Limb (tissue), 2 donors: ENCODE measurements around the gene UBE2G1.

ENCODE experiments used
- DNase-seq, 2 donors: peaks; one replicate each; pipeline ENCODE4 v3.0.0-alpha.2; 2016; ENCODE audit errors: extremely low spot score in 2 of 2

UBE2G1 gene

GRCh38 chr17:4334776-4335584 is 31.5 kb downstream of the UBE2G1 start:
- no peak for DNase-seq

- no peak for DNase-seq
Measured at GRCh38 chr17:4334332-4334731, 32.1 kb downstream of the UBE2G1 start.

- DNase-seq = no peak
Measured at GRCh38 chr17:4333041-4333440, 33.4 kb downstream of the UBE2G1 start.

- no peak for DNase-seq
Measured at GRCh38 chr17:4332296-4332970, 34.0 kb downstream of the UBE2G1 start.

- no peak for DNase-seq
Measured at GRCh38 chr17:4331614-4332013, 34.9 kb downstream of the UBE2G1 start.

GRCh38 chr17:4329838-4330237 is 36.6 kb downstream of the UBE2G1 start:
- DNase-seq = no peak

GRCh38 chr17:4327606-4328005 is 38.9 kb downstream of the UBE2G1 start:
- DNase-seq = no peak

GRCh38 chr17:4326608-4327007 is 39.9 kb downstream of the UBE2G1 start:
- no peak for DNase-seq

- no peak for DNase-seq
Measured at GRCh38 chr17:4326112-4326511, 40.4 kb downstream of the UBE2G1 start.

GRCh38 chr17:4324463-4324862 is 42.0 kb downstream of the UBE2G1 start:
- no peak for DNase-seq

GRCh38 chr17:4319221-4319620 is 47.3 kb downstream of the UBE2G1 start:
- no peak for DNase-seq

- DNase-seq = no peak
Measured at GRCh38 chr17:4318596-4318995, 47.9 kb downstream of the UBE2G1 start.

GRCh38 chr17:4318186-4318585 is 48.3 kb downstream of the UBE2G1 start:
- peak in 1 of 2 donors; percentile 34 for DNase-seq

- DNase-seq = no peak
Measured at GRCh38 chr17:4317610-4318009, 48.9 kb downstream of the UBE2G1 start.

GRCh38 chr17:4316648-4317047 is 49.8 kb downstream of the UBE2G1 start:
- DNase-seq = no peak

- no peak for DNase-seq
Measured at GRCh38 chr17:4314618-4315017, 51.9 kb downstream of the UBE2G1 start.

- DNase-seq = no peak
Measured at GRCh38 chr17:4314179-4314578, 52.3 kb downstream of the UBE2G1 start.

- no peak for DNase-seq
Measured at GRCh38 chr17:4313221-4314114, 53.0 kb downstream of the UBE2G1 start.

GRCh38 chr17:4310354-4311060 is 56.0 kb downstream of the UBE2G1 start:
- DNase-seq = no peak

GRCh38 chr17:4309897-4310296 is 56.6 kb downstream of the UBE2G1 start:
- no peak for DNase-seq

- no peak for DNase-seq
Measured at GRCh38 chr17:4307179-4307930, 59.1 kb downstream of the UBE2G1 start.
